Chondrocyte (in vitro differentiated cells): Measurements from ENCODE around the gene SNAPC2. TPM values are rescaled to one million over a fixed set of nuclear protein-coding genes. Genes with fewer than 3 reads are reported as not detected.
"Not testable (repeated sequence)": the region's sequence is repeated elsewhere in the genome, so short reads cannot be mapped to it uniquely, and the experiment has no call there.

ENCODE experiments used
- DNase-seq: peaks from one replicate; pipeline ENCODE4 v3.0.0; 2021; ENCODE audit warnings: mixed read lengths, low spot score
- H3K27ac Mint-ChIP-seq: one replicate; pipeline ENCODE4 v1.8.0; 2021; ENCODE audit warnings: mild to moderate bottlenecking, moderate library complexity, mixed read lengths; ENCODE audit not compliant: unreplicated experiment
- H3K27me3 Mint-ChIP-seq: 2 replicates; pipeline ENCODE4 v1.8.0; 2021; ENCODE audit warnings: low read depth, mixed read lengths
- H3K36me3 Mint-ChIP-seq: 2 replicates; pipeline ENCODE4 v1.8.0; 2021; ENCODE audit warnings: low read depth, mixed read lengths
- H3K4me1 Mint-ChIP-seq: 2 replicates; pipeline ENCODE4 v1.8.0; 2021; ENCODE audit warnings: low read depth, mild to moderate bottlenecking, mixed read lengths
- H3K4me3 Mint-ChIP-seq: one replicate; pipeline ENCODE4 v1.8.0; 2021; ENCODE audit warnings: mild to moderate bottlenecking, moderate library complexity, mixed read lengths; ENCODE audit not compliant: unreplicated experiment
- H3K9me3 Mint-ChIP-seq: 2 replicates; pipeline ENCODE4 v1.8.0; 2021; ENCODE audit warnings: low read depth, mixed read lengths
- CTCF ChIP-seq: fragments of 200-600 bp; sonication (generic); IDR thresholded peaks from 2 replicates; pipeline ENCODE4 v1.5.0; 2021; ENCODE audit warnings: antibody characterized with exemption, mild to moderate bottlenecking, moderate library complexity
- total RNA-seq: library from RNA; stranded (reverse); gene quantifications from 3 replicates; pipeline ENCODE4 v1.2.1, GENCODE V29; 2021

Gene SNAPC2
- total RNA-seq, 1 donor from 2014 or later: 27.9 TPM

- H3K9me3 Mint-ChIP-seq: no peaks in the 10 kb centered on the region
- TF ChIP-seq CTCF: no peak
- DNase-seq: no peak
- no peaks in the 10 kb centered on the region for H3K27me3 Mint-ChIP-seq
- H3K27ac Mint-ChIP-seq: no peak overlapping the region
- H3K36me3 Mint-ChIP-seq: peaks cover 9% of the 10 kb centered on the region
- no peak overlapping the region for H3K4me3 Mint-ChIP-seq
- no peaks in the 10 kb centered on the region for H3K4me1 Mint-ChIP-seq
Measured at GRCh38 chr19:7959211-7959610, 39.1 kb downstream of the SNAPC2 start.

DNA sequence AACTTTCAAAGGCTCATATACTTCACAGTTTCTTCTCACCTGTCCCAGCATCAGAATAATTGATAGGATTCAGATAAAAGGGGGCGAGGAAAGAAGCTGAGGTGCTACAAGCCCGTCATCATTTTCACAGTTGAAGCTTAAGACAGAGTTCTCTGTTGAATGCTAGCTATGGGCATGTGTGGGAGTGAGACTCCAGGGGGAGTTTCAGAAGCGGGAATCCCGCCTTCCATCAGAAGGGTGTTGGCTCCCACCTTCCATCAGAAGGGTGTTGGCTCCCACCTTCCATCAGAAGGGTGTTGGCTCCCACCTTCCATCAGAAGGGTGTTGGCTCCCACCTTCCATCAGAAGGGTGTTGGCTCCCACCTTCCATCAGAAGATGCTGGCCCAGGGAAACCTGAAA is 40.9 kb downstream of the SNAPC2 start:
- H3K9me3 Mint-ChIP-seq, H3K27me3 Mint-ChIP-seq, DNase-seq, H3K4me3 Mint-ChIP-seq, H3K27ac Mint-ChIP-seq, H3K4me1 Mint-ChIP-seq: not testable (repeated sequence)
- H3K36me3 Mint-ChIP-seq: peaks cover 14% of the 10 kb centered on the region

DNA sequence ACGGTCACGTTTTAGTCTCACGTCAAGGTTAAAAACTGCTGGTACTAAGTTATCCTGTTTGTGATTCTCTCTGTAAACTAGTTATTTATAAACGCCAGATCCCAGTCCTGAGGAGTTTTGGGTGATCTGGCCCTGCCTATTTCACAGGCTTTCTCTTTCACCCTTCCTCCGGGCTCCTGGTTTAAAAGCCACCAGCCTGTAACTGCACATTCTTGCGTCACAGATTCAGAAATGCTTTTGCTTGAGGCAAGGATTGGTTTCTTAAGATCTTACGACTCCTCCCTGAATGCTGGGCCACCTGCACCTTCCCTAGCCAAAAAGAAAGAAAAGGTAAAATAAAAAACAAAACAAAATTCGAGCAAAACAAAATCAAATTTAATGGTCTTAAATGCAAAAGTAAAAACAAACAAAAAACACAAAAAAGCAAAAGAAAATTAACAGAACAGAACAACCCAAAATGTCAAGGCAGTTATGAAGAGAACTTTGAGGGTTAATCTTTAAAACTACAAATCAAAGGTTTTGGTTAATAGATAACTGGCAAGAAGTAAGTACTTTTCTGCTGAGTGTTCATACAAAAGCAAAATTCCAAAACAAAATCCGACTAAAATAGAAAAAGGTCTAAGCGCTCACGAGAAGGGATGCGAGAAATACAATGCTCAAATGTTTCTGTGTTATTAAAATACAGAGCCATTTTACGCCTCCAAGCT is 41.9 kb downstream of the SNAPC2 start:
- no peak for TF ChIP-seq CTCF

DNA sequence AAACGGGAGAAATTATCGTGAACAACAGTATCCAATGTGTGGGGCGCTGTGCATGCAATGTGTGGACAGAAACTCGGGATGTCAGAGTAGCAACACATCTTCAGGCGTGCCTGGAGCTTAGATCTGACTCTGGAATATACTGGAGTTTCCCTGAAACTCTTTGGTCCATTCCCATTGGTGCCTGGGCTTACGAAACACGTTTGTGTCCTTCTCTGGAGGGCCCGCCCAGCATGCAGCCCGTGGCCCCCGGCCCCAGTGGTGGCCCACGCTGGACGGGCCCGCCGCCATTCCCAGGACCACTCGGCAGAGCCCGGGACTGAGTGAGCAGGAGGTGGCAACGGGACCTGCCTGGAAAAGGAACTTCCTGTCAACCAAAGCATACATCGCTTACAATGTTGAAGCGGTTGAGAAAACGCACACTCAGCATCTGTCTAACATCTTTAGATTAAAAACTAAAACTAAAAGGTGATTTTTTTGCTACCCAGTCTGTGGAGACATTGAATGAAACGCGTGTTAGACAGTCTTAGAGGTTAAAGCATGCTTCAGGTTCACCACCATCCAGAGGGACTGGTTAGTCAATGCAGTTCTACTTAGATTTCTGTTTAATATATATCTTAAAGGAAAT is 42.6 kb downstream of the SNAPC2 start:
- DNase-seq: no peak
- no peaks in the 10 kb centered on the region for H3K4me1 Mint-ChIP-seq
- no peak overlapping the region for H3K4me3 Mint-ChIP-seq
- peaks cover 22% of the 10 kb centered on the region for H3K36me3 Mint-ChIP-seq
- H3K27me3 Mint-ChIP-seq: no peaks in the 10 kb centered on the region
- no peaks in the 10 kb centered on the region for H3K9me3 Mint-ChIP-seq
- TF ChIP-seq CTCF: no peak
- H3K27ac Mint-ChIP-seq: no peak overlapping the region

More for the DNA sequence above, 41.9 kb downstream of the SNAPC2 start:
- Mint-ChIP-seq H3K27me3 (no peaks in the 10 kb centered on the region), H3K36me3 (peaks cover 18% of the 10 kb centered on the region), H3K27ac (no peak overlapping the region), H3K9me3 (no peaks in the 10 kb centered on the region), H3K4me3 (no peak overlapping the region), H3K4me1 (no peaks in the 10 kb centered on the region)
- no peak for DNase-seq

DNA sequence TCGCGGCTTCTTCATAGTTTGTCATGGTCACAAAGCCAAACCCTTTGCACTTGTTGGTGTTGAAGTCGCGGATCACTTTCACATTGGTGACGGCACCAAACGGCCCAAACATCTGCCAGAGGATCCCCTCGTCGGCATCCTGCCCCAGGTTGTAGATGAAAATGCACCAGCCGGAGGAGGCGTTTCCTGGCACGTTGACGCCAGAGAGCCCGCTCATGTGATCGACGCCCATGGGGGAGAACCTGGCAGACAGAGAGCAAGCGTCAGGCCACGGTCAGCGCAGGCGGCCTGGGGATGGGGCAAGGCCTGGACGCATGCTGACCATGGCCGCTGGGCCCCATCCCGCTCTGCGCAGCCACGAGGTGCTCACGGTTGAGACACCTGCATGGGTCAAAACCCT is 43.4 kb downstream of the SNAPC2 start:
- Mint-ChIP-seq H3K36me3 (peaks cover 19% of the 10 kb centered on the region), H3K4me1 (no peaks in the 10 kb centered on the region), H3K4me3 (no peak overlapping the region), H3K27me3 (no peaks in the 10 kb centered on the region), H3K9me3 (no peaks in the 10 kb centered on the region), H3K27ac (no peak overlapping the region)
- TF ChIP-seq CTCF: no peak
- no peak for DNase-seq
